ENCODE measurements around the gene HMGN4.
"Not testable (repeated sequence)": the region's sequence is repeated elsewhere in the genome, so short reads cannot be mapped to it uniquely, and the experiment has no call there.

HMGN4 gene

DNA sequence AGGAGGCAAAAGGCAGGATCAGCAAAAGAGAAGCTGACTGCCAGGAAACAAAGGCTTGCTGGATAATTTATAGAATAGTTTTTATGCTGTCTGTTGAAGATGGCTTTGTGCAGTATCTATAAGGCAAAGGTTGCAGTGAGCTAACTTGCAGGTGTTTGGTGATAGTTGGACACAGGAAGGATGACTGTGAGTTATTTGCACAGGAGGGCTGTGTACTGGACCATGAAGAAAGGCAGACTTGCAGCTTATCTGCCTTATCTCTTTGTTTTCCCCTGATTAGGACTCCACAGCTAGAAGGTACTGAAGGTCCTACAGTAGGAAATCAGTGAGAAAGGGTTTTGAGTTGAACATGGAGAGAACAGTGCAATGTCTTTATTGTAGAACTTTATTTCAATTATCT lies 36.0 kb upstream of the HMGN4 start:
- peaks cover 7 to 10% of the 10 kb centered on the region in 2 donors for H3K4me1 ChIP-seq (ENCODE audit: control insufficient read depth in 2 of 2, insufficient read depth in 2 of 2, low read length in 2 of 2)
- H3K27me3 ChIP-seq (ENCODE audit: control insufficient read depth in 2 of 2, insufficient read depth in 2 of 2, low read length in 2 of 2), result peaks cover 14 to 15% of the 10 kb centered on the region in 2 donors
- no peak overlapping the region for H3K27ac ChIP-seq (ENCODE audit: low read depth in 2 of 2, low read length in 2 of 2)
- no peaks in the 10 kb centered on the region for H3K36me3 ChIP-seq (ENCODE audit: control insufficient read depth in 2 of 2, insufficient read depth in 2 of 2, low read length in 2 of 2)
- no peaks in the 10 kb centered on the region for H3K9me3 ChIP-seq (ENCODE audit: control insufficient read depth in 2 of 2, low read length in 2 of 2)
- peak overlapping the region in 1 of 2 donors; percentile 63 for H3K4me3 ChIP-seq (ENCODE audit: low read length in 2 of 2)
- no peak overlapping the region for H3K9ac ChIP-seq (ENCODE audit: low read depth in 1 of 2, low read length in 2 of 2)

DNA sequence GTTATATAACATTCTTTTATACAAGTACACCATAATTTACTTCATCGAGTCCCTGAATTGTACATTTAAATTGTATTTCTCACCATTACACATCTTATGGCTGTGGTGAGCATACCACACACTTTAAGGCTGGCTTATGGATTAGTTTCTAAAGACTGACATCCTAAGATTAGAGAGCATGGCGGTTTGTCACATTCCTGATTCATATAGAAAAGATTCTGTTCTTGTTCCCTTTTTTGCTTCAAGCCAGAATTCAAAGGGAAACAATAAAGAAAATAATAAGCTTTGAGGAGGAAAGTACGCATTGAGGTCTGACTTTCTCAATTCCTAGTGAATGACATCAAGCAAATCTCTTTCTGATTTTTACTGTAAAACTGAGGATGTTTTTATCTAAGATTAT lies 35.5 kb upstream of the HMGN4 start:
- Histone ChIP-seq H3K36me3 (ENCODE audit: control insufficient read depth in 2 of 2, insufficient read depth in 2 of 2, low read length in 2 of 2) (no peaks in the 10 kb centered on the region), H3K27ac (ENCODE audit: low read depth in 2 of 2, low read length in 2 of 2) (no peak overlapping the region), H3K4me1 (ENCODE audit: control insufficient read depth in 2 of 2, insufficient read depth in 2 of 2, low read length in 2 of 2) (peaks cover 7 to 10% of the 10 kb centered on the region in 2 donors), H3K9me3 (ENCODE audit: control insufficient read depth in 2 of 2, low read length in 2 of 2) (no peaks in the 10 kb centered on the region), H3K9ac (ENCODE audit: low read depth in 1 of 2, low read length in 2 of 2) (no peak overlapping the region), H3K27me3 (ENCODE audit: control insufficient read depth in 2 of 2, insufficient read depth in 2 of 2, low read length in 2 of 2) (peaks cover 14 to 15% of the 10 kb centered on the region in 2 donors), H3K4me3 (ENCODE audit: low read length in 2 of 2) (no peak overlapping the region)

DNA sequence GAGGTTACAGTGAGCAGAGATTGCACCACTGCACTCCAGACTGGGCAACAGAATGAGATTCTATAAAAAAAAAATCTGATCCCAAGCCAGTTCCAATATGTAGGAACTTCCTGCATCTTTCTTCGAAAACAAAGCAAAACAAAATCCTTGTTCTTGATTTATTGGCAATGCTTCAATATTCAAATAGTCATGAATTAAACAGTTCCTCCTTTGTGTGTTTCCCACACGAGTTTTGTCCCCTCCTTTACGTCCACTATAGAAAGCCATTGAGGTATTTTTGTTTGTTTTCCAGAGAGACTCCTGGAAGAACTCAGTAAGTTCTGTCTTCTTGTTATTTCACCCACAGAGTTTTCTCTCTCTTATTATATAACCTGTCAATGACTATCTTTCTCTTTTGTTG lies 30.5 kb upstream of the HMGN4 start:
- Histone ChIP-seq H3K36me3 (ENCODE audit: control insufficient read depth in 2 of 2, insufficient read depth in 2 of 2, low read length in 2 of 2) (no peaks in the 10 kb centered on the region), H3K9me3 (ENCODE audit: control insufficient read depth in 2 of 2, low read length in 2 of 2) (no peaks in the 10 kb centered on the region), H3K4me3 (ENCODE audit: low read length in 2 of 2) (no peak overlapping the region), H3K27ac (ENCODE audit: low read depth in 2 of 2, low read length in 2 of 2) (no peak overlapping the region), H3K9ac (ENCODE audit: low read depth in 1 of 2, low read length in 2 of 2) (no peak overlapping the region), H3K27me3 (ENCODE audit: control insufficient read depth in 2 of 2, insufficient read depth in 2 of 2, low read length in 2 of 2) (peaks cover 0 to 2% of the 10 kb centered on the region in 2 donors), H3K4me1 (ENCODE audit: control insufficient read depth in 2 of 2, insufficient read depth in 2 of 2, low read length in 2 of 2) (no peaks in the 10 kb centered on the region)

DNA sequence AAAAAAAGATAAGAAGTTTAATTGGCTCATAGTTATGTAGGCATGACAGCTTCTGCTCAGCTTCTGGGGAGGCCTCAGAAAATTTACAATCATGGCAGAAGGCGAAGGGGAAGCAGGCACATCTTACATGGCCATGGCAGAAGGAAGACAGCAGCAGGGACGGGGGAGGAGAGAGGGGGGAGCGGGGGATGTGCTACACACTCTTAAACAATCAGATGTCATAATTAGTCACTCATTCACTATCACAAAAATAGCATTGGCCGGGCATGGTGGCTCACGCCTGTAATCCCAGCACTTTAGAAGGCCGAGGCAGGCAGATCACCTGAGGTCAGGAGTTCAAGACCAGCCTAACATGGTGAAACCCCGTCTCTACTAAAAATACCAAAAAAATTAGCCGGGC lies 27.1 kb upstream of the HMGN4 start:
- H3K4me3 ChIP-seq (ENCODE audit: low read length in 2 of 2); H3K36me3 ChIP-seq (ENCODE audit: control insufficient read depth in 2 of 2, insufficient read depth in 2 of 2, low read length in 2 of 2); H3K9ac ChIP-seq (ENCODE audit: low read depth in 1 of 2, low read length in 2 of 2); H3K27me3 ChIP-seq (ENCODE audit: control insufficient read depth in 2 of 2, insufficient read depth in 2 of 2, low read length in 2 of 2); H3K9me3 ChIP-seq (ENCODE audit: control insufficient read depth in 2 of 2, low read length in 2 of 2); H3K4me1 ChIP-seq (ENCODE audit: control insufficient read depth in 2 of 2, insufficient read depth in 2 of 2, low read length in 2 of 2); H3K27ac ChIP-seq (ENCODE audit: low read depth in 2 of 2, low read length in 2 of 2): not testable (repeated sequence)

DNA sequence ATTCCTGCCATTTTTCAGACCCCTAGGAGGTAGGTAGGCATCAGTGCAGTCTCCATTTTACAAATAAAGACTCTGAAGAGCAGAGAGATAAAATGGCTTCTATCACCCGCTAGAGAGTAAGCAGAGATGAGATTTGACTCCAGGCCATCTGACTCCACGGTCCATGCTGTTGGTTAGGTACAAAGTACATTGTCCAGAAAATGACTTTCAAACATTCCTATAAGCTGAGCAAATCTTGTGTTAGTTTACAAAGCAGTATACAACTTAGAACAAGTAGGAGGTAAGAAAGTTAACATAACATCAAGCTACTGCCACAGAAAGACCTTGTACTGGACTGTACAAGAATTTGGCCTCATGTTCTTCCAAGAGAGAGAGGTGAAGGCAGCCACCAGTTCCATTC lies 23.2 kb upstream of the HMGN4 start:
- Histone ChIP-seq H3K27ac (ENCODE audit: low read depth in 2 of 2, low read length in 2 of 2) (no peak overlapping the region), H3K9me3 (ENCODE audit: control insufficient read depth in 2 of 2, low read length in 2 of 2) (no peaks in the 10 kb centered on the region), H3K4me1 (ENCODE audit: control insufficient read depth in 2 of 2, insufficient read depth in 2 of 2, low read length in 2 of 2) (no peaks in the 10 kb centered on the region), H3K36me3 (ENCODE audit: control insufficient read depth in 2 of 2, insufficient read depth in 2 of 2, low read length in 2 of 2) (no peaks in the 10 kb centered on the region), H3K9ac (ENCODE audit: low read depth in 1 of 2, low read length in 2 of 2) (no peak overlapping the region), H3K27me3 (ENCODE audit: control insufficient read depth in 2 of 2, insufficient read depth in 2 of 2, low read length in 2 of 2) (no peaks in the 10 kb centered on the region), H3K4me3 (ENCODE audit: low read length in 2 of 2) (no peak overlapping the region)

DNA sequence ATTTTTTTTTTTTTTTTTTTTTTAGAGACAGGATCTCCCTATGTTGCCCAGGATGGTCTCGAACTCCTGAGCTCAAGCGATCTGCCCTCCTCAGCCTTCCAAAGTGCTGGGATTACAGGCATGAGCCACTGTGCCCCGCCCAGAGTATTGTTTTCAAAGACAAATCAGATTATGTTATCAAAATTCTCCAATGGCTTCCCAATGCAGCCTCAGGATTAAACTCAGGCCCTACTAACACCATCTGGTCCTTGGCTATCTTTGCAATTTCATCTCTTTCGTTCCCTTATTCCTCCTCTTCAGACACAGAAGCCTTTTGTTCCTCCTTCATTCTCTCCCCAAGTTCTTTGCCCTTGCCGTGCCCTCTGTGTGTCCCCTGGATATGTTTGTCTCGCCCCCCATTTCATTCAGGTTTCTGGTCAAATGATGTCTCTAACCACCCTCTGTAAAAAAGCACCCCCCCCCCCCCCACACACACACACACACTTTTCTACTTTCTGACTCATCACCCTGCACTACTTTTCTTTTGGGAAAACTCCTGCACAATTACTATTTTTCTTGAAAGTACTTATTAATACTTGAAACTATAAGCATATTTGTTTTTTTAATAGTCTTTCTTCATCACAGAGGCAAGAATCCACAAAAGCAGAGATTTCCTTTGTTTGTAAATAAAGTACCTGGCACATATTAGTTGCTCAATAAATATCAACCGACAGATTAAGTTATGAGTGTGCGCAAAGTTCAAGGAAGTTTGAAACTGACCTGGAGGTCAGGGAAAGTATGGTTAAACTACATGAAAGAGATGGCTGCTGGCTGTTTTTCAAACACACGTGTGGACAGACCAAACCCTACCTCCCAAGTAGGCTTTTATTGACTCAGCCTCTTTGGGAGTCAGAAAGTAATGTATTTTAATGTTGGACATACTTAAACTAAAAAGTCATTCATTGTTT lies 21.4 kb upstream of the HMGN4 start:
- H3K9ac ChIP-seq (ENCODE audit: low read depth in 1 of 2, low read length in 2 of 2), result no peak overlapping the region
- no peaks in the 10 kb centered on the region for H3K36me3 ChIP-seq (ENCODE audit: control insufficient read depth in 2 of 2, insufficient read depth in 2 of 2, low read length in 2 of 2)
- no peaks in the 10 kb centered on the region for H3K9me3 ChIP-seq (ENCODE audit: control insufficient read depth in 2 of 2, low read length in 2 of 2)
- H3K4me1 ChIP-seq (ENCODE audit: control insufficient read depth in 2 of 2, insufficient read depth in 2 of 2, low read length in 2 of 2), result peaks cover 0 to 3% of the 10 kb centered on the region in 2 donors
- no peak overlapping the region for H3K4me3 ChIP-seq (ENCODE audit: low read length in 2 of 2)
- no peaks in the 10 kb centered on the region for H3K27me3 ChIP-seq (ENCODE audit: control insufficient read depth in 2 of 2, insufficient read depth in 2 of 2, low read length in 2 of 2)
- no peak overlapping the region for H3K27ac ChIP-seq (ENCODE audit: low read depth in 2 of 2, low read length in 2 of 2)

DNA sequence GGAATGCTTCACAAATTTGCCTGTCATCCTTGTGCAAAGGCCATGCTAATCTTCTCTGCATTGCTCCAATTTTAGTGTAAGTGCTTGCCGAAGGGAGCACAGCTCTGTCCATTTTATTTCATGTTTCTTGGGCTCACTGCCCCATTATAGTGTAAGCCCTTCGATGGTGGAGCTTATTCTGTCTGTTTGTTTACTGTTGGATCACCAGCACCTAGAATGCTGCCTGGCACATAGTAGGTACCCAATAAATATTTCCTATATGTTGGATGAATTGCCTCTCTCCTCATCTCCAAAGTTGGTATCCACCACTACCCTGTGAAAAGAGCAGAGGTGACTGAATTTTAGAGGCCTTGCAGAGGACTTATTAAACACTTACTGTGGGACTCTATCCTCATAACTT lies 18.8 kb upstream of the HMGN4 start:
- no peaks in the 10 kb centered on the region for H3K27me3 ChIP-seq (ENCODE audit: control insufficient read depth in 2 of 2, insufficient read depth in 2 of 2, low read length in 2 of 2)
- H3K4me3 ChIP-seq (ENCODE audit: low read length in 2 of 2), result no peak overlapping the region
- no peak overlapping the region for H3K27ac ChIP-seq (ENCODE audit: low read depth in 2 of 2, low read length in 2 of 2)
- H3K36me3 ChIP-seq (ENCODE audit: control insufficient read depth in 2 of 2, insufficient read depth in 2 of 2, low read length in 2 of 2), result no peaks in the 10 kb centered on the region
- no peaks in the 10 kb centered on the region for H3K9me3 ChIP-seq (ENCODE audit: control insufficient read depth in 2 of 2, low read length in 2 of 2)
- H3K9ac ChIP-seq (ENCODE audit: low read depth in 1 of 2, low read length in 2 of 2), result no peak overlapping the region
- peaks cover 0 to 3% of the 10 kb centered on the region in 2 donors for H3K4me1 ChIP-seq (ENCODE audit: control insufficient read depth in 2 of 2, insufficient read depth in 2 of 2, low read length in 2 of 2)

DNA sequence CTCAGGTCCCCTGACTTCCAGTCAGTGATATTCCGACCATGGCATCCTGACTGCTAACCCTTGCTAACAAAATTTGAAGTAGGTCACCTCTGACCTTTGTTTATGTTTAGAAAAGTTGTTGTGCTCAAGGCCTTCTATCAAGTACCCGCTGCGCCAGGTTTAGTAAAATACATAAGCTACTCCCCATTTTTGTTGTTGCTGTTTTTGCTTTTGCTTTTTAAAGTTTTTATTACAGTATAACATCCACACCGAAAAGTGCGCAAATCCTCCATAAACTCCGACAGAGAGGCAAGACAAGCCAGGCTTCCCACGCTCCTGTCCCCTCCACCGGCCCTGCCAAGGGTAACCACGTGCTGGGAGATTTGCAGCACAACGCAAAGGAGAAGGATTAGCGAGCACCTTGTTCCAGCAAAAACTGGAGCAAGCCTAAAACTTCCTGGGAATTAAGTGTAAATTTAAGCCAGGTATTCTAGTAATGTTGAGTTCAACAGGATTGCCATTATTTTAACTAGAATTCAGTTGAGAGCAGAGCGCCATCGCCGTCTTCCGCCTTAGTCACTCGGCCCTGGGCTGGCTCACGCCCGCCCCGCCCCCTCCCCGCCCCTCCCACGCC lies 17.8 kb upstream of the HMGN4 start:
- Histone ChIP-seq H3K36me3 (ENCODE audit: control insufficient read depth in 2 of 2, insufficient read depth in 2 of 2, low read length in 2 of 2) (no peaks in the 10 kb centered on the region), H3K4me3 (ENCODE audit: low read length in 2 of 2) (peak overlapping the region; percentile 59 to 74), H3K9ac (ENCODE audit: low read depth in 1 of 2, low read length in 2 of 2) (peak overlapping the region in 1 of 2 donors; percentile 65), H3K27me3 (ENCODE audit: control insufficient read depth in 2 of 2, insufficient read depth in 2 of 2, low read length in 2 of 2) (no peaks in the 10 kb centered on the region), H3K4me1 (ENCODE audit: control insufficient read depth in 2 of 2, insufficient read depth in 2 of 2, low read length in 2 of 2) (peaks cover 0 to 3% of the 10 kb centered on the region in 2 donors), H3K9me3 (ENCODE audit: control insufficient read depth in 2 of 2, low read length in 2 of 2) (no peaks in the 10 kb centered on the region), H3K27ac (ENCODE audit: low read depth in 2 of 2, low read length in 2 of 2) (peak overlapping the region; percentile 82 to 90)

DNA sequence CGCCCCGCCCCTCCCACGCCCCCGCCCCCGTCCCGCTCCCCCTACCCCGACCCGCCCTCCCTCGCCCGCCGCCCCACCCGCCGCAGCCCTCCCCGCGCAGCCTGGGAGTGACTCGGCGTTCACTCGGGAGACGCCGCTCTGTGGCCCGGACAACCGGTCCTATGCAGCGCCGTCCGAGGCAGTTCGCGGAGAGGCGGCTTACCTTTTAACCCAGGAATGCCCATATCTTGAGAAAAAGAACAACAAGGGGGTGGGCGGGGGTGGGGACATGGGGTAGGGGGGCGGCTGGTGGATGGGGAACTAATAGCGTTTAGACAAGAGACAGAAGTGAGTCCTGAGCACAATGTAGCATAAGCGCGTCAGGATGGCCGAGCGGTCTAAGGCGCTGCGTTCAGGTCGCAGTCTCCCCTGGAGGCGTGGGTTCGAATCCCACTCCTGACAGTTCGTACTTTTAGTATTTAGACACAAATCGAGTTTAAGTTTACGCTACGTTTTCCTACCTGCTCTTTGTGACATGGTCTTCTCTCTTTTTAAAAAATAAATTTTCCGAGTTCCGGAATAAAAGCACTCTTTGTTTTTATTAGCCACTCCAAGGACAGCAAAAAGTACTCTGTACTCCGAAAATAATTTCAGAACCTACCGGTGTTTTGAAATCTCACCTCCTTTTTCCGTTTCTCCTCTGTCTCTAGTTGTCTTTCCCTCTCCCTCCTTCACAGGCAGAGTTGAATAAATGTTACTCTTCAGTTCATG lies 17.1 kb upstream of the HMGN4 start:
- H3K27ac ChIP-seq (ENCODE audit: low read depth in 2 of 2, low read length in 2 of 2), result peak overlapping the region; percentile 90 to 96
- no peaks in the 10 kb centered on the region for H3K36me3 ChIP-seq (ENCODE audit: control insufficient read depth in 2 of 2, insufficient read depth in 2 of 2, low read length in 2 of 2)
- H3K4me1 ChIP-seq (ENCODE audit: control insufficient read depth in 2 of 2, insufficient read depth in 2 of 2, low read length in 2 of 2), result peaks cover 0 to 3% of the 10 kb centered on the region in 2 donors
- no peaks in the 10 kb centered on the region for H3K9me3 ChIP-seq (ENCODE audit: control insufficient read depth in 2 of 2, low read length in 2 of 2)
- no peaks in the 10 kb centered on the region for H3K27me3 ChIP-seq (ENCODE audit: control insufficient read depth in 2 of 2, insufficient read depth in 2 of 2, low read length in 2 of 2)
- H3K9ac ChIP-seq (ENCODE audit: low read depth in 1 of 2, low read length in 2 of 2), result peak overlapping the region; percentile 63 to 92
- H3K4me3 ChIP-seq (ENCODE audit: low read length in 2 of 2), result peak overlapping the region; percentile 72 to 83

Data from mucosa of rectum (tissue), 2 donors.